ENCODE results near the gene ENKD1. TPM values are rescaled to one million over a fixed set of nuclear protein-coding genes. Genes with fewer than 3 reads are reported as not detected.

ENKD1 gene
- total and polyA plus RNA-seq, 10 of the 15 experiments (the other 5 are each of a cell fraction or from before 2014, with no cell fraction given) = 0.19 to 8.1 (median 2.8) TPM

- SMC1A ChIA-PET (ENCODE audit: uncharacterized antibody, unreplicated experiment) = interaction anchor here (1.3 to 2.8 kb wide), 4 partner anchors 102 to 145 kb away, joined by 3 to 20 read pairs (median 12); partner anchors contain the start of gene RIPOR1
- 2% methylated on average over 36 of the region's 46 CpGs for WGBS (ENCODE audit: insufficient coverage, insufficient replicate concordance, low lambda C conversion rate, missing lambda C conversion rate)
These were observed 458 bp downstream of the ENKD1 start for GRCh38 chr16:67666032-67666551.

More at GRCh38 chr16:67666032-67666551, 458 bp downstream of the ENKD1 start:
- no peaks in the 10 kb centered on the region for H3K36me3 ChIP-seq (ENCODE audit: control insufficient read depth in 2 of 2, insufficient read depth in 2 of 2, low read length in 1 of 2)
- peak overlapping the region; percentile 76 for H2AFZ ChIP-seq (ENCODE audit: control insufficient read depth, low read depth, low read length)
- RAD21 ChIA-PET (ENCODE audit: unreplicated experiment) = interaction anchor here (1.0 to 3.1 kb wide), 6 partner anchors 21 to 185 kb away, joined by 4 to 22 read pairs (median 8); partner anchors contain the start of genes ATP6V0D1 and CARMIL2
- H3K9me3 ChIP-seq (replicated peaks; ENCODE audit: control insufficient read depth, insufficient read depth, low read length) = no peaks in the 10 kb centered on the region
- H3K4me2 ChIP-seq (ENCODE audit: control insufficient read depth, insufficient read depth) = peak overlapping the region; percentile 95
- BruUV-seq (replicated peaks) = no TSS peak
- 0 out of 2 replicates have a peak overlapping the region, but pooled peaks have one; percentile 30 for H3K9ac ChIP-seq (ENCODE audit: control insufficient read depth, insufficient read depth, low read length)
- CTCF ChIA-PET = interaction anchor here (1.1 to 11.9 kb wide), 9 partner anchors 20 to 149 kb away, joined by 3 to 196 read pairs (median 6); partner anchors contain the start of genes CARMIL2 and CTCF
- in situ Hi-C loops (cut with MboI) (no loop called here), intact Hi-C loops (cut with micrococcal nuclease; ENCODE audit: unreplicated experiment) (loop anchor here (5.0 kb wide), 1 partner anchor 174 kb away; no protein-coding TSS in a partner anchor)
- H3K4me3 ChIP-seq = peak overlapping the region; percentile 88
- POLR2A ChIA-PET = interaction anchor here (1.0 to 1.3 kb wide), 3 partner anchors 53 to 145 kb away, joined by 3 to 5 read pairs (median 5); partner anchors contain the start of genes CTCF and GFOD2
- DNase-seq (ENCODE audit: low read depth, low spot score) (no peak), ATAC-seq (peak; percentile 24), FAIRE-seq (no peak)
- H3K4me1 ChIP-seq (ENCODE audit: control insufficient read depth, insufficient read depth, low read length) = peaks cover 30% of the 10 kb centered on the region
- H3K79me2 ChIP-seq (ENCODE audit: control insufficient read depth, insufficient read depth, low read length) = no peaks in the 10 kb centered on the region
- no peaks in the 10 kb centered on the region for H4K20me1 ChIP-seq (ENCODE audit: control insufficient read depth, insufficient read depth)
- no peaks in the 10 kb centered on the region for H3K27me3 ChIP-seq (replicated peaks in 1 of 2; ENCODE audit: control insufficient read depth in 2 of 2, insufficient read depth in 2 of 2, low read length in 1 of 2)
- TF ChIP-seq DPF2 (IDR thresholded peaks at IDR 0.05) (0 out of 2 replicates have a peak, but pooled peaks have one; percentile 12), E4F1 (IDR thresholded peaks at IDR 0.05; ENCODE audit: borderline replicate concordance, partially characterized antibody) (no peak), ZNF207 (IDR thresholded peaks at IDR 0.05; ENCODE audit: borderline replicate concordance) (no peak), GATAD2B (conservative IDR thresholded peaks at IDR 0.05; ENCODE audit: low read depth) (0 out of 2 replicates have a peak, but pooled peaks have one; percentile 23), LARP7 (IDR thresholded peaks at IDR 0.05) (peak; percentile 35; the same call in 1 of the 2 replicates)
- H3K27ac ChIP-seq (ENCODE audit: control insufficient read depth, insufficient read depth) = no peak overlapping the region

All from GM12878 (cell line).